Transverse colon (tissue), 4 donors: ENCODE measurements around the gene LRRC8D. TPM values are rescaled to one million over a fixed set of nuclear protein-coding genes. Genes with fewer than 3 reads are reported as not detected.

Source experiments
- DNase-seq: peaks from one replicate; pipeline ENCODE4 v3.0.0-alpha.2; 2019
- H3K27ac ChIP-seq, 4 donors: fragments of 200-600 bp; sonication (generic); 2 replicates each; pipeline ENCODE4 v1.5.1; 2016 to 2018; ENCODE audit warnings: inconsistent platforms in 4 of 4
- H3K27me3 ChIP-seq: fragments of 200-600 bp; sonication (generic); 2 replicates; pipeline ENCODE4 v1.5.1; 2017; ENCODE audit warnings: inconsistent platforms
- H3K36me3 ChIP-seq, 4 donors: fragments of 200-600 bp; sonication (generic); 2 replicates each; pipeline ENCODE4 v1.5.1; 2017 to 2019; ENCODE audit warnings: inconsistent platforms in 4 of 4
- H3K4me1 ChIP-seq, 4 donors: fragments of 200-600 bp; sonication (generic); 2 replicates each; pipeline ENCODE4 v1.5.1; 2017 to 2020; ENCODE audit warnings: inconsistent platforms in 4 of 4
- H3K4me3 ChIP-seq, 4 donors: fragments of 200-600 bp; sonication (generic); 1 replicate in 1 of 4; 2 replicates in 3 of 4; pipeline versions ENCODE4 v1.5.1 to v1.6.1; 2017 to 2019; ENCODE audit warnings: inconsistent platforms in 4 of 4
- H3K9me3 ChIP-seq, 2 donors: fragments of 200-600 bp; sonication (generic); 2 replicates each; pipeline ENCODE4 v1.5.1; 2017 to 2019; ENCODE audit warnings: inconsistent platforms in 2 of 2
- EP300 ChIP-seq: sonication (generic); formaldehyde crosslinking; IDR thresholded peaks from one replicate; pipeline ENCODE4 v1.6.1; 2017; ENCODE audit warnings: antibody characterized with exemption, low read depth
- POLR2A ChIP-seq: fragments of 450-650 bp; IDR thresholded peaks from one replicate; pipeline ENCODE4 v1.6.1; 2016; ENCODE audit warnings: antibody characterized with exemption, mild to moderate bottlenecking, moderate library complexity
- POLR2AphosphoS5 ChIP-seq, 3 donors: sonication (generic); formaldehyde crosslinking; IDR thresholded peaks; one replicate each; pipeline ENCODE4 v1.6.1; 2016; ENCODE audit warnings: antibody characterized with exemption in 3 of 3
- WGBS, 2 donors: methylation state at CpG; one replicate each; pipeline ENCODE4 v1.1.5; 2018; ENCODE audit warnings: low coverage in 1 of 2; 5-methylcytosine and 5-hydroxymethylcytosine counted together
- in situ Hi-C, 4 donors: fragments of 200-750 bp; cut with MboI; loops; one replicate each; pipeline versions ENCODE4 v1.15.0 to v1.15.1; 2017; ENCODE audit warnings: low sequenced_read_pairs in 3 of 4, low pct_ligation_motif_present in 1 of 4, low pct_unique_long_range_greater_than_20kb in 1 of 4
- intact Hi-C: fragments of 100-400 bp; cut with DNase I; formaldehyde crosslinking; loops from one replicate; pipeline ENCODE4 v1.15.1; 2023; ENCODE audit warnings: low total_unique reads
- total RNA-seq, 4 donors: library from RNA; depleted of rRNA; stranded (reverse); fragments of >200 nt; gene quantifications; one replicate each; pipeline ENCODE4 v1.1.0, GENCODE V29; 2016
- TF ChIP-seq, protein P1 (sequence below), 5 experiments: fragments of 200-600 bp in 3 of 5; fragments of 450-650 bp in 2 of 5; sonication (generic) in 3 of 5; IDR thresholded peaks; 1 replicate in 2 of 5; 2 replicates in 3 of 5; pipeline ENCODE4 v1.5.1; 2016 to 2017; ENCODE audit warnings: antibody characterized with exemption in 5 of 5, inconsistent platforms in 3 of 5, mild to moderate bottlenecking in 2 of 5, moderate library complexity in 1 of 5

LRRC8D gene
- total RNA-seq, 4 donors from 2014 or later: 8.2 to 81.5 (median 52.4) TPM

DNA sequence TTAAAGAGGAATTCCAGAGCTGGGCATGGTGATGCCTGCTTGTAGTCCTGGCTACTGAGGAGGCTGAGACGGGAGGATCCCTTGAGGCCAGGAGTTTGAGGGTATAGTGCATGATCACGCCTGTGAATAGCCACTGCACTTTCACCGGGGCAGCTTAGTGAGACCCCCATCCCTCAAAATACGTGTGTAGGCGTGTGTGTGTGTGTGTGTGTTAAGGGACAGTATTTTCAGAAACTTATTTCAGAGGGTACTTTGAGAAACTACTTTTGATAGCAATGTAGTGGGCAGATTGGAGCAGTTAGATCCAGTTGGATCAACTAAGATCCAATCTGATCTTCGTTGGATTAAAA lies 62.2 kb downstream of the LRRC8D start:
- no peaks in the 10 kb centered on the region for H3K27me3 ChIP-seq
- no peak for DNase-seq
- TF ChIP-seq EP300: no peak
- TF ChIP-seq POLR2A: no peak
- TF ChIP-seq, protein P1, sequence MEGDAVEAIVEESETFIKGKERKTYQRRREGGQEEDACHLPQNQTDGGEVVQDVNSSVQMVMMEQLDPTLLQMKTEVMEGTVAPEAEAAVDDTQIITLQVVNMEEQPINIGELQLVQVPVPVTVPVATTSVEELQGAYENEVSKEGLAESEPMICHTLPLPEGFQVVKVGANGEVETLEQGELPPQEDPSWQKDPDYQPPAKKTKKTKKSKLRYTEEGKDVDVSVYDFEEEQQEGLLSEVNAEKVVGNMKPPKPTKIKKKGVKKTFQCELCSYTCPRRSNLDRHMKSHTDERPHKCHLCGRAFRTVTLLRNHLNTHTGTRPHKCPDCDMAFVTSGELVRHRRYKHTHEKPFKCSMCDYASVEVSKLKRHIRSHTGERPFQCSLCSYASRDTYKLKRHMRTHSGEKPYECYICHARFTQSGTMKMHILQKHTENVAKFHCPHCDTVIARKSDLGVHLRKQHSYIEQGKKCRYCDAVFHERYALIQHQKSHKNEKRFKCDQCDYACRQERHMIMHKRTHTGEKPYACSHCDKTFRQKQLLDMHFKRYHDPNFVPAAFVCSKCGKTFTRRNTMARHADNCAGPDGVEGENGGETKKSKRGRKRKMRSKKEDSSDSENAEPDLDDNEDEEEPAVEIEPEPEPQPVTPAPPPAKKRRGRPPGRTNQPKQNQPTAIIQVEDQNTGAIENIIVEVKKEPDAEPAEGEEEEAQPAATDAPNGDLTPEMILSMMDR (IDR thresholded peaks at IDR 0.05): no peak
- no peak for TF ChIP-seq POLR2AphosphoS5 (IDR thresholded peaks at IDR 0.05)
- H3K9me3 ChIP-seq: no peaks in the 10 kb centered on the region
- no peak overlapping the region for H3K4me3 ChIP-seq
- H3K27ac ChIP-seq: no peak overlapping the region
- 95% methylated on average over 6 of the region's 6 CpGs; no CpG with 5 or more reads in 1 of the 2 donors for WGBS, 2 donors
- intact Hi-C loops (no loop called here), in situ Hi-C loops (no loop called here)
- no peaks in the 10 kb centered on the region for H3K36me3 ChIP-seq
- H3K4me1 ChIP-seq: no peaks in the 10 kb centered on the region

DNA sequence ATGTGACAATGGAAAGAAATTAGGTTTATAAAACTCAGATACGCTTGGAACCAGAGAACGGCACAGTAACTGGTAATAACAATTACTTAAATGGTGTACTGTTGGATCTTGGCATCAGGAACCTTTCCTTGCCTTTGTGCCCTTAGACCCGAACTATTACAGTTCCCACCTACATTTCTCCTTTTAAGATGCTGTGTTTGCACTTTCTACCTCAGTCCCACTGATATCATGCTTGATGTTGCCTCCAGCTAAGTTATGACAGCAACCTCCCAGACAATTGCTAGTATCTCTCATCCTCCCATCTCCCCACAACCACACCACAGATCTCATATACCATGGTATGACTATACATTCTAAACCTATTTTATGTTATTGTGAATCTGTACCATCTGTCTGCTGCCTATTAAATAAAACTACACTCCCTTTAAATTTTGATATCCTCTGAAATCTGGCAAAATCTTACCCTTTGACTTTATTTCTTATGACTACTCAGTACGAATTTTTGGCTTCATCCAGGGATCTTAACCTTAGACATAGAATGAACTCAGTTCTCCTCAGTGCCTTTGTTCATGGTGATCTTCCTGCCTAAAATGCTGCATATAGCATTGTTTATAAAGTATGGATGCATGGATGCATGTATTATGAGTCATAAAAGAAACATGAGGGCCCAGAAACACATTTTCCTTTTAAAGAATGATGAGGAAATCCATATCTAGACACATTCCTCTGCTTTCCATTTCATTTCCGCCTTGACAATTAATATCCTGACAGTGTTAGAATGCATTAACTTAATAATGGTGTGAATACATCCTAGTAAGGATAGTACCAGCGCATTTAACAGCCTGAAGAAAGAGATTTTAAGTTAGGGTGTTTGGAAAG lies 64.1 kb downstream of the LRRC8D start:
- Histone ChIP-seq H3K4me3 (no peak overlapping the region), H3K27ac (no peak overlapping the region), H3K36me3 (no peaks in the 10 kb centered on the region), H3K27me3 (no peaks in the 10 kb centered on the region), H3K9me3 (no peaks in the 10 kb centered on the region), H3K4me1 (peaks cover 0 to under 1% (median 0%) of the 10 kb centered on the region in 4 donors)
- intact Hi-C loops: no loop called here
- no peak for TF ChIP-seq POLR2A
- no peak for TF ChIP-seq POLR2AphosphoS5 (IDR thresholded peaks at IDR 0.05)
- TF ChIP-seq EP300: no peak
- TF ChIP-seq, protein P1 (IDR thresholded peaks at IDR 0.05): no peak
- in situ Hi-C loops: no loop called here
- DNase-seq: no peak
- 83 to 92% methylated on average over 6 of the region's 6 CpGs for WGBS, 2 donors

GRCh38 chr1:89887270-89887669 lies 66.4 kb downstream of the LRRC8D start:
- WGBS, 2 donors: 100% methylated on average over 2 of the region's 2 CpGs
- Histone ChIP-seq H3K36me3 (no peaks in the 10 kb centered on the region), H3K9me3 (no peaks in the 10 kb centered on the region), H3K4me1 (peaks cover 0 to 6% (median 0%) of the 10 kb centered on the region in 4 donors), H3K27ac (no peak overlapping the region), H3K27me3 (no peaks in the 10 kb centered on the region), H3K4me3 (no peak overlapping the region)
- intact Hi-C loops (no loop called here), in situ Hi-C loops (no loop called here)
- TF ChIP-seq POLR2A (no peak), POLR2AphosphoS5 (IDR thresholded peaks at IDR 0.05) (no peak), EP300 (no peak)
- TF ChIP-seq, protein P1 (IDR thresholded peaks at IDR 0.05): no peak
- DNase-seq: no peak

GRCh38 chr1:89887713-89888112 lies 66.9 kb downstream of the LRRC8D start:
- no peaks in the 10 kb centered on the region for H3K27me3 ChIP-seq
- intact Hi-C loops (no loop called here), in situ Hi-C loops (no loop called here)
- DNase-seq: no peak
- TF ChIP-seq POLR2AphosphoS5 (IDR thresholded peaks at IDR 0.05) (no peak), POLR2A (no peak), EP300 (no peak)
- TF ChIP-seq, protein P1 (IDR thresholded peaks at IDR 0.05): no peak
- no peaks in the 10 kb centered on the region for H3K9me3 ChIP-seq
- H3K4me3 ChIP-seq: no peak overlapping the region
- no peaks in the 10 kb centered on the region for H3K36me3 ChIP-seq
- no peak overlapping the region for H3K27ac ChIP-seq
- WGBS, 2 donors: 77 to 88% methylated on average over 1 of the region's 1 CpG
- H3K4me1 ChIP-seq: peaks cover 0 to 6% (median 0%) of the 10 kb centered on the region in 4 donors
